HG03280 (cell line): ENCODE measurements around the gene MYO7A.

ENCODE experiments used
- ATAC-seq: cut with Tn5 transposase; IDR thresholded peaks from one replicate; pipeline ENCODE4 v1.9.1; 2021; ENCODE audit warnings: mild to moderate bottlenecking, moderate library complexity; ENCODE audit not compliant: unreplicated experiment

Gene MYO7A

GRCh38 chr11:77211594-77212251, 83.7 kb downstream of the MYO7A start:
- ATAC-seq: no peak

GRCh38 chr11:77212314-77213007, 84.4 kb downstream of the MYO7A start:
- ATAC-seq: no peak

GRCh38 chr11:77213029-77213579, 85.1 kb downstream of the MYO7A start:
- no peak for ATAC-seq

- ATAC-seq: no peak
Observed at GRCh38 chr11:77213589-77214428, 85.8 kb downstream of the MYO7A start.

DNA sequence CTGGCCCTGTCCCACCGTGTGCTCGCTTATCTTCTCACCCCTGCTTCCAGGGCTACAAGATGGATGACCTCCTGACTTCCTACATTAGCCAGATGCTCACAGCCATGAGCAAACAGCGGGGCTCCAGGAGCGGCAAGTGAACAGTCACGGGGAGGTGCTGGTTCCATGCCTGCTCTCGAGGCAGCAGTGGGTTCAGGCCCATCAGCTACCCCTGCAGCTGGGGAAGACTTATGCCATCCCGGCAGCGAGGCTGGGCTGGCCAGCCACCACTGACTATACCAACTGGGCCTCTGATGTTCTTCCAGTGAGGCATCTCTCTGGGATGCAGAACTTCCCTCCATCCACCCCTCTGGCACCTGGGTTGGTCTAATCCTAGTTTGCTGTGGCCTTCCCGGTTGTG, 86.5 kb downstream of the MYO7A start:
- ATAC-seq: no peak

DNA sequence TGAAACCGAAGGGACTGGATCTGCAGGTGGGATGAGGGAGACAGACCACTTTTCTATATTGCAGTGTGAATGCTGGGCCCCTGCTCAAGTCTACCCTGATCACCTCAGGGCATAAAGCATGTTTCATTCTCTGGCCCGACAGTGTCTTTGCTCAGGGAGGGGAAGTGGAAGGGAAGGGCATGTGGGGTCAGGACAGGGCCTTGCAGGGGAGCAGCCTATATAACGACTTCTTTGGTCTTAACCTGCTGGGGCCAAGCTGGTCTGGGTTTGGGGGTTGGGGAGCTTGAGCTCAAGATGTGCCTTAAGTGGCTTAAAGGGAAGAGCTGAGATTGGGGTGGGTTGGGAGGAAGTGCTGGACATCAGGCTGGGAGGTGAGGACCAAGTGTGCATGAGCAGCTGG, 87.1 kb downstream of the MYO7A start:
- ATAC-seq: no peak

- ATAC-seq: no peak
Observed at GRCh38 chr11:77217156-77217555, 89.1 kb downstream of the MYO7A start.

- ATAC-seq: no peak
Observed at GRCh38 chr11:77223797-77224196, 95.8 kb downstream of the MYO7A start.

DNA sequence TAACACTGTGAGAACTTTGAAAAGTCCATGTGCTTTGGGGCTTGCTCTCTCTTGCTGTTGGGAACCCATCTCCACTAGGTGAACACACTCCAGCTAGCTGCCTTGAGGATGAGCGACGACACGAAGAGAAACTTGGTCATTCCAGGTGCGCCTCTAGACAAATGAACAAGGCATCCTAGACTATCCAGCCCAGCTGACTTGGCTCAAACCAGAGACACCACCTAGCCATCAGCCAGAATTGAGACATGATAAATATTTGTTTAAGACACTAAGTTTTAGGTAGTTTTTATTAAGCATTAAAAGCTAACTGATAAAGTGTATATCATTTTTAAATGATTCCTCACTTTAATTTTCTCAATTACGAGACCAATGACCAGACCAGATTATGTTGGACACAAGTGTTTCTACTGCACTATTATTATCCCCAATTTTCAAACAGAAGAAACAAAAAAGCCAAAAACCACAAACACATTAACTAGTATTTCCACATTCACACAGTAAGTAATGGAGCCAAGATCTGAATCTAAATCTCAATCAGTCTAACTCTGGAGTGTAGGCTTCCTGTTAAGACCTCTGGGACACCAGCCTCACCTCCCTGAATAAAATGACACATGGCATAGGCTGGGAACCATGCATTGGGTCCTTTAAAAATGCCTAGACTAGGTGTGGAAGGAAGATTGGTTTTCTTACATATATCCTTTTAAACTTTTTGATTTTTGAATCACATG, 103.0 kb downstream of the MYO7A start:
- no peak for ATAC-seq

- no peak for ATAC-seq
Observed at GRCh38 chr11:77231800-77232199, 103.8 kb downstream of the MYO7A start.

GRCh38 chr11:77232242-77232641, 104.2 kb downstream of the MYO7A start:
- ATAC-seq: no peak

DNA sequence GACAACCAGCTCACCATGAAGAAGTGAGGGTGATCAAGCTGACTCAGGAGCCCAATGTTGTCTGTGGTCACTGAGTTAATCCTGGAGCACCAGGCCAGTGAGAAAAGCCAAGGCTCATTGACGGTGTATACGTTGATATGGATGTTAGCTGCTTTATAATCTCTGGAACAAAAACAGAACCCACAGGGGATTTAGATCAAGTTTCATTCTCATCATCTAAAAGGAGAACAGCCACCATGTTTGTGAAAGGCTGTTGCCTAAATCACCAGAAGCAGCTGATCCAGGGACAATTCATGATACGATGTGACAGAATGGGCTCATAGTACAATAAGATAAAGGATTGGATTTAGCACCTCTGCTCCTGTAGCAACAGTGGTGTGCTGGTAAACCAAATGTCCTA, 105.0 kb downstream of the MYO7A start:
- no peak for ATAC-seq

GRCh38 chr11:77236901-77237300, 108.9 kb downstream of the MYO7A start:
- ATAC-seq: no peak

GRCh38 chr11:77244277-77245027, 116.4 kb downstream of the MYO7A start:
- no peak for ATAC-seq

- ATAC-seq: no peak
Observed at GRCh38 chr11:77249427-77249826, 121.4 kb downstream of the MYO7A start.

DNA sequence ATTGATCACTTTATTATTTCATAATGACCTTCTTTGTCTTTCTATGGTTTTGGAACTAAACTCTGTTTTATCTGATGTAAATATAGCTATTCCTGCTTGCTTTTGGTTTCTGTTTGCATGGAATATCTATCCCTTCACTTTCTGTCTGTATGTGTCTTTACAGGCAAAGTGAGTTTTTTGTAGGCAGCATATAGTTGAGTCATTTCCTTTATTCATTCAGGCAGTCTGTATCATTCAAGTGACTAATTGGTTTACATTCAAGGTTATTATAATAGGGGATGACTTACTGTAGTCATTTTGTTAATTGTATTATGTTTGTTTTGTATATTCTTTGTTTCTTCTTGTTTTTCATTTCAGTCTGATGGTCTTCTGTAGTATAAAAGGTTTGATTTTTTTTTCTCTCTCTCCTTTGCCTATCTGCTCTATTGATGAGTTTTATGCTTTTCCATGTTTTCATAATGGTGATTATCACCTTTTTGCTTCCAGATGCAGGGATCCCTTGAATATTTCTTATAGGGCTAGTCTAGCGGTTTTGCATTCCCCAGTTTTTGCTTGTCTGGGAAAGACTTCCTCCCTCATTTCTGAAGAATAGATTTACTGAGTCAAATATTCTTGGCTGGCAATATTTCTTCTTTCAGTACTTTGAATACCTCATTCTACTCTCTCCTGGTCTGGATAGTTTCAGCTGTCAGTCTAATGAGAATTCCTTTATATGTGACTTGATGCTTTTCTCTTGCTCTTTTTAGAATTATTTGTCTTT, 123.0 kb downstream of the MYO7A start:
- no peak for ATAC-seq

GRCh38 chr11:77252555-77253270, 124.7 kb downstream of the MYO7A start:
- no peak for ATAC-seq

DNA sequence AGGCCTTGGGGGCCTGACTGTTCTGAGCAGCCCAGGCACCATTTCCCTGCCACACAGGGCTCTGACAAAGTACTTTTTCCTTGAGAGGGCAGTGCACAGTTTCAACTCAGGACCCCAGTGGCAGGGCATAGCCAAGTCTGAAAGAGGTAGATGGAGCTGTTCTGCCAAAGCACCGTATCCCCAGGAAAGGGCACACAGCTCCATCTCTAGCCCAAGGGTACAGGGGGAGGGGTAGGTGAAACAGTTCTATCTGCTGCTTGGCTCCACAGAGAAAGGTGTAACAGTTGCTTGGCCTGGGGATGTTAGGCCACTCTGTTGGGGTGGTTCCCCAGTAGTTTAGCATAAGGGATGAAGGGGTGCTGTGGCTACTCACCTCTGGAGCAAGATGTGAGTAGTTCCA, 125.6 kb downstream of the MYO7A start:
- no peak for ATAC-seq

DNA sequence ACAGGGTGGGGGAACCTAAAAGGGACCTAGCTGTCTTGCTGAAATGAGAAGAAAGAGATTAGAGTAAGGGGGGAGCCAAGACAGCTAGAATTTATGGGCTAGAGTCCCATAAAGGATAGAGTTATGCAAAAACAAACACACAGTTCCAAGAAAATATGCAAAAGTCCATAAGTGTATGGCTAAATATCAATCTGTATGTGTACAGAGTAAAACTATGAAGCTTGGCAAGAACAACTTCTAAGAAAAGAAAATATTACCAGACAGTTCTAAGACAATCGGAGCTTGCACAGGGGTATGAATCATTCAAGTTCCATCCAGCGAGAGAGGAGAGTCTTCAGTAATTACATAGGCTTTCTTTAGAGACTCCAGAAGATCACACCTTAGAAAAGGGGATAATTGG, 131.6 kb downstream of the MYO7A start:
- no peak for ATAC-seq
